Vagina (tissue), 2 donors: ENCODE data around the gene RIN2. TPM values are rescaled to one million over a fixed set of nuclear protein-coding genes. Genes with fewer than 3 reads are reported as not detected.

Source experiments
- DNase-seq, 2 donors: peaks; one replicate each; pipeline ENCODE4 v3.0.0-alpha.2; 2017; ENCODE audit errors: extremely low spot score in 2 of 2
- H3K27ac ChIP-seq: fragments of 200-600 bp; sonication (generic); one replicate; pipeline ENCODE4 v1.5.1; 2019
- H3K27me3 ChIP-seq: fragments of 200-600 bp; sonication (generic); one replicate; pipeline ENCODE4 v1.5.1; 2019
- H3K36me3 ChIP-seq, 2 donors: fragments of 200-600 bp; sonication (generic); one replicate each; pipeline ENCODE4 v1.5.1; 2017 to 2019
- H3K4me1 ChIP-seq: fragments of 200-600 bp; sonication (generic); one replicate; pipeline ENCODE4 v1.5.1; 2019
- H3K4me3 ChIP-seq, 2 donors: fragments of 200-600 bp; sonication (generic); 1 replicate in 1 of 2; 2 replicates in 1 of 2; pipeline ENCODE4 v1.5.1; 2016 to 2019
- H3K9me3 ChIP-seq: fragments of 200-600 bp; sonication (generic); one replicate; pipeline ENCODE4 v1.5.1; 2019
- POLR2A ChIP-seq, 2 donors: fragments of 450-650 bp; IDR thresholded peaks; one replicate each; pipeline ENCODE4 v1.6.1; 2017; ENCODE audit warnings: antibody characterized with exemption in 2 of 2, mild to moderate bottlenecking in 2 of 2, moderate library complexity in 2 of 2
- POLR2AphosphoS5 ChIP-seq, 2 donors: sonication (generic); formaldehyde crosslinking; IDR thresholded peaks; one replicate each; pipeline ENCODE4 v1.9.0; 2017; ENCODE audit warnings: antibody characterized with exemption in 2 of 2, mild to moderate bottlenecking in 2 of 2, low read depth in 1 of 2; ENCODE audit not compliant: insufficient read depth in 1 of 2
- intact Hi-C: fragments of 100-400 bp; cut with DNase I; formaldehyde crosslinking; loops from one replicate; pipeline ENCODE4 v1.15.1; 2023
- total RNA-seq: library from RNA; depleted of rRNA; stranded (reverse); fragments of >200 nt; gene quantifications from one replicate; pipeline ENCODE4 v1.2.3, GENCODE V29; 2016
- TF ChIP-seq, protein P1 (sequence below), 3 experiments: fragments of 450-650 bp in 2 of 3; fragments of 200-600 bp in 1 of 3; sonication (generic) in 1 of 3; IDR thresholded peaks; one replicate each; pipeline ENCODE4 v1.5.1; 2017 to 2019; ENCODE audit warnings: antibody characterized with exemption in 3 of 3, mild to moderate bottlenecking in 2 of 3, moderate library complexity in 2 of 3

Gene RIN2
- total RNA-seq, 1 donor from 2014 or later, result 86.9 TPM

DNA sequence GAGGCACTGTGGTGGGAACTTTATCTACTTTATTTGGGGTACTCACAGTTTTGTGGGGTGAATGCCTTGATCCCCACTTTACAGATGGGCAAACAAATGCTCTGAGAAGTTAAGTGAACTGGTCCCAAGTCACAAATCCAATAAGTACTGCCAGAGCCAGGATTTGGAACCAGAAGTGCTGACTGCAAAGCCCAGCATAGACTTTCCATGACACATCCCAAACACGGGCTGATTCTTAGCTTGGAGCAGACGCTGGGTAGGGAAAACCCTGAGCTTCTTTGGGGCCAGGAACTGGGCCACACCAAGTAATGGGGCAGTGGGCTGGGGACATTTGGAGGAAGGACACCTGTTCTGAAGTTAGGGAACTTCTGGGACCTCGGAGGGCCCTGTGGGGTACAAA, 20.3 kb downstream of the RIN2 start:
- Histone ChIP-seq H3K9me3 (no peaks in the 10 kb centered on the region), H3K4me1 (peaks cover 43% of the 10 kb centered on the region), H3K36me3 (no peaks in the 10 kb centered on the region), H3K4me3 (no peak overlapping the region), H3K27ac (peak overlapping the region; percentile 47), H3K27me3 (no peaks in the 10 kb centered on the region)
- DNase-seq, result no peak
- TF ChIP-seq POLR2A (IDR thresholded peaks at IDR 0.05) (no peak), POLR2AphosphoS5 (IDR thresholded peaks at IDR 0.05; ENCODE audit: insufficient read depth in 1 of 2, low read depth in 1 of 2) (no peak)
- TF ChIP-seq, protein P1, sequence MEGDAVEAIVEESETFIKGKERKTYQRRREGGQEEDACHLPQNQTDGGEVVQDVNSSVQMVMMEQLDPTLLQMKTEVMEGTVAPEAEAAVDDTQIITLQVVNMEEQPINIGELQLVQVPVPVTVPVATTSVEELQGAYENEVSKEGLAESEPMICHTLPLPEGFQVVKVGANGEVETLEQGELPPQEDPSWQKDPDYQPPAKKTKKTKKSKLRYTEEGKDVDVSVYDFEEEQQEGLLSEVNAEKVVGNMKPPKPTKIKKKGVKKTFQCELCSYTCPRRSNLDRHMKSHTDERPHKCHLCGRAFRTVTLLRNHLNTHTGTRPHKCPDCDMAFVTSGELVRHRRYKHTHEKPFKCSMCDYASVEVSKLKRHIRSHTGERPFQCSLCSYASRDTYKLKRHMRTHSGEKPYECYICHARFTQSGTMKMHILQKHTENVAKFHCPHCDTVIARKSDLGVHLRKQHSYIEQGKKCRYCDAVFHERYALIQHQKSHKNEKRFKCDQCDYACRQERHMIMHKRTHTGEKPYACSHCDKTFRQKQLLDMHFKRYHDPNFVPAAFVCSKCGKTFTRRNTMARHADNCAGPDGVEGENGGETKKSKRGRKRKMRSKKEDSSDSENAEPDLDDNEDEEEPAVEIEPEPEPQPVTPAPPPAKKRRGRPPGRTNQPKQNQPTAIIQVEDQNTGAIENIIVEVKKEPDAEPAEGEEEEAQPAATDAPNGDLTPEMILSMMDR (IDR thresholded peaks at IDR 0.05), result no peak
- intact Hi-C loops, result no loop called here

DNA sequence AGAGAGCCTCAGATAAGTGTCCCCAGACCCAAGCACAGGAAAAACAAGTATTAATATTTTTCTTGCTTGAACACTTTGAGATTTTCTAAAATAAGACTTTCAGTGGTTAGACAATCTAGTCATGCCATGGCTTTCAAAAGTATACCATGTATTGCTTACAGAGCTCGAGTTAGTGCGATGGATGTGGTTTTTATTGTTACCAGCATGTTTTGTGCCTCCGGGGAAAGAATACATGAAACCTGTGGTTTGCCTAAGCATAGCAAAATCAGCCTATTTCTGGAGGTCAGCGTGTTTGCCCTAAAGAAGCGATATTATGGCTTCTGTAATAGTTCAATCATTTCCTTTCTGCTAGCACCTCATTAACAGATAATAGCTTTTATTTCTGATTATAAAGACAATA, 21.6 kb downstream of the RIN2 start:
- intact Hi-C loops, result no loop called here

DNA sequence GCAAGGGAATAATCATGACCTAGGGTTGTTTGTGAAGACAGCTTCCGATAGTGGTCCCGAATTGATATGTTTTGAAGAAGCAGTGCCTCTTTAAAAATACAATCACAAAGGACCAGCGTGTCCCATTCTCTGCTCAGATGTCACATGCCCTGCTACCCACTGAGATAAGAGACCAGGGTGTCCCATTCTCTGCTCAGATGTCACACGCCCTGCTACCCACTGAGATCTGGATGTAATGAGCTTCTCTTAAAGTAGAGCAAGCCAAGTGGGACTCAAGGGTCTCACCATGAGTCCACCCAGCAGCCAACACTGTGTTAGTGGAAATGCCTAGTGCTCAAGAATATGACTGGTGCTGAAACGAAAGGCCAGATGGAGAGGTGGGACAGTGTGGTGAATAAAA, 22.2 kb downstream of the RIN2 start:
- intact Hi-C loops, result no loop called here
- peaks cover 52% of the 10 kb centered on the region for H3K4me1 ChIP-seq
- no peak overlapping the region for H3K4me3 ChIP-seq
- no peaks in the 10 kb centered on the region for H3K9me3 ChIP-seq
- TF ChIP-seq, protein P1 (IDR thresholded peaks at IDR 0.05), result no peak
- no peak for TF ChIP-seq POLR2AphosphoS5 (IDR thresholded peaks at IDR 0.05; ENCODE audit: insufficient read depth in 1 of 2, low read depth in 1 of 2)
- no peak for TF ChIP-seq POLR2A (IDR thresholded peaks at IDR 0.05)
- H3K27ac ChIP-seq, result no peak overlapping the region
- H3K27me3 ChIP-seq, result no peaks in the 10 kb centered on the region
- H3K36me3 ChIP-seq, result no peaks in the 10 kb centered on the region
- no peak for DNase-seq

More for the DNA sequence above, 21.6 kb downstream of the RIN2 start:
- Histone ChIP-seq H3K4me1 (peaks cover 52% of the 10 kb centered on the region), H3K9me3 (no peaks in the 10 kb centered on the region), H3K27ac (no peak overlapping the region), H3K27me3 (no peaks in the 10 kb centered on the region), H3K36me3 (no peaks in the 10 kb centered on the region), H3K4me3 (no peak overlapping the region)
- no peak for TF ChIP-seq POLR2A (IDR thresholded peaks at IDR 0.05)
- TF ChIP-seq, protein P1 (IDR thresholded peaks at IDR 0.05), result no peak
- no peak for TF ChIP-seq POLR2AphosphoS5 (IDR thresholded peaks at IDR 0.05; ENCODE audit: insufficient read depth in 1 of 2, low read depth in 1 of 2)
- no peak for DNase-seq

DNA sequence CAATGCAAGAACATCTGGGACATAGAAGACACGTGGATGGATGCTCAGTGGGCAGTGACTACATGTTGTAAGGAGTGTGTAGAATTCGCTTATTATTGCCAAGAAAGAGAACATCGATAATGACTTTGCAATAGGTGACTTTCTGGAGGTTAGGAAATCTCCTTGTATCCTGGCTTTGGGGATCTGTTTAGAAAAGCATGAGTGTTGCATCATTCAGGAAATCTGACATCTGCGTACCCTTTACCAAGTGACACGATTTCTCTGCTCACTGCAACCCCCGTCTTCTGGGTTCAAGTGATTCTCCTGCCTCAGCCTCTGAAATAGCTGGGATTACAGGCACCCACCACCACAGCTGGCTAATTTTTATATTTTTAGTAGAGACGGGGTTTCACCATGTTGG, 23.2 kb downstream of the RIN2 start:
- peaks cover 53% of the 10 kb centered on the region for H3K4me1 ChIP-seq

DNA sequence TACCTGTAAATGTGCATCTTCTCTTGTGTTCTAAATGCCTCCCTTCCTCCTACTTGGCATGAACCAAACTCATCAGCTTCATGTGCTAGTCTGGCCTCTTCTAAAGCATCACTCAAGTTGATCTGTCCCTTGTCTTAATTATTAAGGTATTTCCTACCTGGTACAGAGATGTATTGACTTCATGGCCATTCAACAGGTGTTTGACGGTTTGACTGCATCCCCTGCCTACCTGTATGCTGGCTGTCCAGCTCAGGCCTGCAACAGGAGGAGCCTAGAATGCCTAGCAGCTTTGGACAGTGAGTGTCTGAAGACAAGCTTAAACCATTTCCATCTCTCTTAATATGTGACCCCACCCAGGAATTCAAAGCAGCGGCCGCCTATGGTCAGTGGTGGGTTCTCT, 24.6 kb downstream of the RIN2 start:
- Histone ChIP-seq H3K36me3 (no peaks in the 10 kb centered on the region), H3K9me3 (no peaks in the 10 kb centered on the region), H3K4me1 (peaks cover 49% of the 10 kb centered on the region), H3K27me3 (no peaks in the 10 kb centered on the region), H3K4me3 (no peak overlapping the region), H3K27ac (no peak overlapping the region)
- DNase-seq, result no peak
- intact Hi-C loops, result no loop called here
- TF ChIP-seq POLR2AphosphoS5 (IDR thresholded peaks at IDR 0.05; ENCODE audit: insufficient read depth in 1 of 2, low read depth in 1 of 2) (no peak), POLR2A (IDR thresholded peaks at IDR 0.05) (no peak)
- TF ChIP-seq, protein P1 (IDR thresholded peaks at IDR 0.05), result no peak

More for the DNA sequence above, 23.2 kb downstream of the RIN2 start:
- Histone ChIP-seq H3K9me3 (no peaks in the 10 kb centered on the region), H3K27ac (no peak overlapping the region), H3K27me3 (no peaks in the 10 kb centered on the region), H3K4me3 (no peak overlapping the region), H3K36me3 (no peaks in the 10 kb centered on the region)
- DNase-seq, result no peak
- TF ChIP-seq POLR2A (IDR thresholded peaks at IDR 0.05) (no peak), POLR2AphosphoS5 (IDR thresholded peaks at IDR 0.05; ENCODE audit: insufficient read depth in 1 of 2, low read depth in 1 of 2) (no peak)
- TF ChIP-seq, protein P1 (IDR thresholded peaks at IDR 0.05), result no peak
- intact Hi-C loops, result no loop called here
